Measurements from ENCODE around the gene ANTXRL.

DNA sequence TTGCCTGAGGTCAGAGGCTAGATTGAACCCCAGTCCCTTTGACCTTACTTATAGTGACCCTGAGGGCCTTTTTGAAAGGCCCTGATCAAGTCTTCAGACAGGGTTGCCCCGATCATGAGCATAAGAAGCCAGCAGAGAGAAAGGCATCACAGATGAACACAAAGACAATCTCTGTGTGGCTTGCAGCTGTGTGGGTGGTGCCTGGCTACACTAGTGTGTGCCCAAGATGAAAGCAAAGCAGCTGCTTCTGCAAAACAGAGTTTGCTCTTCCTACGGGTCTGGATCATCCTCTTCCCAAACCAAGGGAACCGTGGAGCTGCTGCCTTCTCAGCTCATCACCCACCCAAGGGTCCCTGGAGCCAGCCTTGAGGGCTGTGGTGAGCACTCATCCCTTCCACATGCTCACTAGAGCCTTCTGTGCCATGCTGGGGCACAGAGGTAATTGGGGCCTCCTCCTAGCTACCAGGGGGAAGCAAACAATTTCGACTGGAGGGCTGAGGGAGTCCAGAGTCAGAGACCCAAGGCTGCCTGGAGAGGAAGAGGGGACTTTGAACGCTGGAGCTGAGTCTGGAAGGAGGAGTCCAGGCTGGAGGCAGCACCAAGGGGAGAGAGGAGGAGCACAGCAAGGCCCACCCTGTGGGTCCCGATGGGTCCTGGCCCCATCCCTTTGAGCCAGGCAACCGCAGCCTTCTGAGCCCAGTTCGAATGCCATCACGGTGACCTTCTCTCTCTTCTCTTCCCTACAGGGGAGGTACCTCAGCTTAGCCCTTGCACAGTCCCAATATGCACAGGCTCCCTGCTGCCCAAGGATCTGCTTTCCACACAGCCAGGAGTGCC, 42.3 kb downstream of the ANTXRL start:
- no peak for TF ChIP-seq CTCF (IDR thresholded peaks at IDR 0.05; ENCODE audit: low read depth, low read length)
- no peak for TF ChIP-seq EZH2phosphoT487 (IDR thresholded peaks at IDR 0.05; ENCODE audit: low read depth)
